A549 (cell line): Measurements from ENCODE around the gene BOLA1. TPM values are rescaled to one million over a fixed set of nuclear protein-coding genes. Genes with fewer than 3 reads are reported as not detected.
"Not testable (repeated sequence)": the region's sequence is repeated elsewhere in the genome, so short reads cannot be mapped to it uniquely, and the experiment has no call there.

Source experiments
- ATAC-seq, 2 experiments: fragments of 200-7000 bp in 1 of 2; fragments of >200 bp in 1 of 2; cut with Nextera tagmentation in 1 of 2; cut with Tn5 transposase in 1 of 2; 3 replicates each; pipeline versions ENCODE4 v1.8.0 to v1.9.1; 2018 to 2020; ENCODE audit warnings: mild to moderate bottlenecking in 1 of 2, moderate library complexity in 1 of 2
- CTCF ChIA-PET: fragments of 300-600 bp; sonication (Branson Sonifier 250); formaldehyde crosslinking; extraction: SDS; loops from one replicate; lab custom pipeline; 2021; ENCODE audit warnings: antibody characterized with exemption, inconsistent platforms; lab: Yijun Ruan, JAX
- POLR2A ChIA-PET: fragments of 350-600 bp; formaldehyde crosslinking; extraction: SDS; loops from one replicate; lab custom pipeline; 2021; ENCODE audit warnings: antibody characterized with exemption, inconsistent platforms; lab: Yijun Ruan, JAX
- DNase-seq, 2 experiments: peaks; one replicate each; pipeline versions ENCODE4 v3.0.0 to v3.0.0-alpha.2; 2011 to 2016; ENCODE audit warnings: low read depth in 1 of 2, low spot score in 1 of 2
- FAIRE-seq: peaks from 2 replicates; lab custom pipeline; 2011; peaks lifted over from hg19 to GRCh38; lab: Jason Lieb, UNC
- H3K27ac ChIP-seq, 2 experiments: fragments of >200 bp; sonication (Bioruptor Twin); formaldehyde crosslinking; 3 replicates each; pipeline ENCODE4 v1.5.1; 2016 to 2017
- H3K4me1 ChIP-seq: fragments of >200 bp; sonication (Bioruptor Twin); formaldehyde crosslinking; 3 replicates; pipeline ENCODE4 v1.6.1; 2016
- H3K4me2 ChIP-seq: fragments of >200 bp; sonication (Bioruptor Twin); formaldehyde crosslinking; 3 replicates; pipeline ENCODE4 v1.6.1; 2016
- H3K4me3 ChIP-seq: fragments of >200 bp; sonication (Bioruptor Twin); formaldehyde crosslinking; 3 replicates; pipeline ENCODE4 v1.5.1; 2016
- H3K9me3 ChIP-seq: fragments of >200 bp; sonication (Bioruptor Twin); formaldehyde crosslinking; 3 replicates; pipeline ENCODE4 v1.6.1; 2016
- BHLHE40 ChIP-seq: IDR thresholded peaks from 2 replicates; pipeline ENCODE4 v1.6.1; 2012; ENCODE audit warnings: low read depth, low read length, inconsistent platforms
- CBX2 ChIP-seq: fragments of 200-600 bp; sonication (generic); IDR thresholded peaks from 2 replicates; pipeline ENCODE4 v1.6.1; 2016; ENCODE audit warnings: low read depth, mild to moderate bottlenecking, borderline replicate concordance
- CEBPB ChIP-seq, 2 experiments: fragments of >200 bp in 1 of 2; sonication (Bioruptor Twin) in 1 of 2; formaldehyde crosslinking in 1 of 2; IDR thresholded peaks; 2 replicates each; pipeline ENCODE4 v1.6.1; 2012 to 2016
- CHD2 ChIP-seq: fragments of 150-350 bp; IDR thresholded peaks from 2 replicates; pipeline ENCODE4 v1.6.1; 2014; ENCODE audit warnings: low read length; ENCODE audit not compliant: partially characterized antibody
- CHD4 ChIP-seq: fragments of 200-600 bp; sonication (generic); IDR thresholded peaks from 2 replicates; pipeline ENCODE4 v1.6.1; 2016; ENCODE audit warnings: antibody characterized with exemption, mild to moderate bottlenecking, borderline replicate concordance
- EHF ChIP-seq: fragments of 250-450 bp; sonication (Bioruptor Pico); IDR thresholded peaks from 2 replicates; pipeline ENCODE4 v1.5.0; 2020; ENCODE audit warnings: mild to moderate bottlenecking
- ESRRA ChIP-seq: fragments of 150-350 bp; IDR thresholded peaks from 2 replicates; pipeline ENCODE4 v1.6.1; 2014; ENCODE audit warnings: mild to moderate bottlenecking, low read length, borderline replicate concordance
- FOSB ChIP-seq: fragments of 250-450 bp; sonication (Bioruptor Pico); IDR thresholded peaks from 2 replicates; pipeline ENCODE4 v1.5.0; 2020; ENCODE audit warnings: mild to moderate bottlenecking, moderate library complexity
- FOXS1 ChIP-seq: fragments of 250-450 bp; sonication (Bioruptor Pico); IDR thresholded peaks from 2 replicates; pipeline ENCODE4 v1.5.0; 2020; ENCODE audit warnings: mild to moderate bottlenecking, moderate library complexity
- GATA3 ChIP-seq: IDR thresholded peaks from 2 replicates; pipeline ENCODE4 v1.6.1; 2012; ENCODE audit warnings: borderline replicate concordance
- HDAC2 ChIP-seq: fragments of 200-600 bp; sonication (generic); IDR thresholded peaks from 2 replicates; pipeline ENCODE4 v1.6.1; 2016
- HOXA7 ChIP-seq: fragments of 250-450 bp; sonication (Bioruptor Pico); IDR thresholded peaks from 2 replicates; pipeline ENCODE4 v1.5.0; 2020; ENCODE audit warnings: mild to moderate bottlenecking, moderate library complexity
- HOXB5 ChIP-seq: fragments of 250-450 bp; sonication (Bioruptor Pico); IDR thresholded peaks from 2 replicates; pipeline ENCODE4 v1.5.0; 2020; ENCODE audit warnings: mild to moderate bottlenecking, moderate library complexity
- JUN ChIP-seq, 2 experiments: fragments of >200 bp; sonication (Bioruptor Twin); formaldehyde crosslinking; IDR thresholded peaks; 2 replicates in 1 of 2; 3 replicates in 1 of 2; pipeline ENCODE4 v1.6.1; 2016 to 2017
- JUNB ChIP-seq: fragments of >200 bp; sonication (Bioruptor Twin); formaldehyde crosslinking; IDR thresholded peaks from 2 replicates; pipeline ENCODE4 v1.6.1; 2016
- KDM1A ChIP-seq: fragments of 200-600 bp; sonication (generic); IDR thresholded peaks from 2 replicates; pipeline ENCODE4 v1.6.1; 2016; ENCODE audit warnings: low read depth, mild to moderate bottlenecking
- KDM5A ChIP-seq: fragments of 200-600 bp; sonication (generic); IDR thresholded peaks from 2 replicates; pipeline ENCODE4 v1.6.1; 2016; ENCODE audit warnings: antibody characterized with exemption, mild to moderate bottlenecking
- NFE2L2 ChIP-seq: fragments of 150-350 bp; conservative IDR thresholded peaks from 2 replicates; pipeline ENCODE4 v1.6.1; 2014; ENCODE audit warnings: low read length
- NPAS2 ChIP-seq: fragments of 250-450 bp; sonication (Bioruptor Pico); IDR thresholded peaks from 2 replicates; pipeline ENCODE4 v1.8.0; 2022; ENCODE audit warnings: mild to moderate bottlenecking, moderate library complexity, borderline replicate concordance
- NR3C1 ChIP-seq: fragments of >200 bp; sonication (Bioruptor Twin); formaldehyde crosslinking; IDR thresholded peaks from 3 replicates; pipeline ENCODE4 v1.6.1; 2017
- POLR2A ChIP-seq: IDR thresholded peaks from 2 replicates; pipeline ENCODE4 v1.6.1; 2012; ENCODE audit warnings: mild to moderate bottlenecking, low read length
- RARB ChIP-seq: fragments of 250-450 bp; sonication (Bioruptor Pico); IDR thresholded peaks from 2 replicates; pipeline ENCODE4 v1.8.0; 2021; ENCODE audit warnings: mild to moderate bottlenecking, moderate library complexity
- SMC3 ChIP-seq: fragments of >200 bp; sonication (Bioruptor Twin); formaldehyde crosslinking; IDR thresholded peaks from 3 replicates; pipeline ENCODE4 v1.6.1; 2018; ENCODE audit warnings: inconsistent platforms
- SREBF2 ChIP-seq: fragments of 450-650 bp; IDR thresholded peaks from 2 replicates; pipeline ENCODE4 v1.6.1; 2014; ENCODE audit warnings: mild to moderate bottlenecking, moderate library complexity
- ZC3H11A ChIP-seq: fragments of 450-650 bp; IDR thresholded peaks from 2 replicates; pipeline ENCODE4 v1.6.1; 2014; ENCODE audit warnings: antibody characterized with exemption, mild to moderate bottlenecking
- ZFP36 ChIP-seq: fragments of 450-650 bp; IDR thresholded peaks from 2 replicates; pipeline ENCODE4 v1.6.1; 2014; ENCODE audit warnings: borderline replicate concordance; ENCODE audit not compliant: partially characterized antibody
- ZNF302 ChIP-seq: fragments of 250-450 bp; sonication (Bioruptor Pico); IDR thresholded peaks from 2 replicates; pipeline ENCODE4 v1.9.0; 2021; ENCODE audit warnings: inconsistent platforms, mild to moderate bottlenecking, moderate library complexity
- WGBS: methylation state at CpG from one replicate; pipeline ENCODE4 v1.1.6; 2017; ENCODE audit errors: missing lambda C conversion rate; 5-methylcytosine and 5-hydroxymethylcytosine counted together
- polyA plus RNA-seq, 4 experiments: library from polyadenylated mRNA; depleted of rRNA in 3 of 4; stranded (reverse); fragments of >200 nt; fragmentation: RNase III in 1 of 4; extraction: RNeasy Plus Mini Kit Qiagen cat#74134 plus additional on column Dnase treatment in 1 of 4; gene quantifications; 2 replicates in 3 of 4; 3 replicates in 1 of 4; pipeline ENCODE4 v1.2.3, GENCODE V29; 2011 to 2017
- TF ChIP-seq, protein P1 (sequence below): fragments of 450-650 bp; IDR thresholded peaks from 2 replicates; pipeline ENCODE4 v1.6.1; 2014; ENCODE audit warnings: antibody characterized with exemption
- TF ChIP-seq, protein P2 (sequence below): fragments of >200 bp; sonication (Bioruptor Twin); formaldehyde crosslinking; IDR thresholded peaks from 3 replicates; pipeline ENCODE4 v1.6.1; 2016
- TF ChIP-seq, protein P3 (sequence below): IDR thresholded peaks from 2 replicates; pipeline ENCODE4 v1.6.1; 2012
- TF ChIP-seq, protein P4 (sequence below): fragments of 250-450 bp; sonication (Bioruptor Pico); IDR thresholded peaks from 2 replicates; pipeline ENCODE4 v1.5.0; 2021; ENCODE audit warnings: mild to moderate bottlenecking, moderate library complexity, borderline replicate concordance
- TF ChIP-seq, protein P5 (sequence below): fragments of 150-350 bp; IDR thresholded peaks from 2 replicates; pipeline ENCODE4 v1.6.1; 2014; ENCODE audit warnings: low read depth, mild to moderate bottlenecking, low read length

The BOLA1 gene
- polyA plus RNA-seq, 2 of the 4 experiments (the other 2 are of a cell fraction): 25.4 to 27.5 TPM

DNA sequence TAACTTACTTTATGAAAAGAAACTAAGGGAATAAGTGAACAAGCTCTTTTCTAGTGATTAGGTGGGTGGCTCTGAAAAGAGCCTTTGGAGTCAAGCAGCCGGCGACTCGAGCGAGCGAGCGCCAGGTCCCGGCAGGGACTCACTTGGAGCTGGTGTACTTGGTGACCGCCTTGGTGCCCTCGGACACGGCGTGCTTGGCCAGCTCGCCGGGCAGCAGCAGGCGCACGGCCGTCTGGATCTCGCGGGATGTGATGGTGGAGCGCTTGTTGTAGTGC is 13.3 kb upstream of the BOLA1 start:
- ATAC-seq, DNase-seq, FAIRE-seq, H3K9me3 ChIP-seq: not testable (repeated sequence)
- 1% methylated on average over 11 of the region's 19 CpGs for WGBS
- POLR2A ChIA-PET: interaction anchor here (1.0 to 4.8 kb wide), 12 partner anchors 8 to 301 kb away, joined by 3 to 70 read pairs (median 22); partner anchors contain the start of genes BOLA1, MTMR11, OTUD7B and SF3B4
- H3K4me1 ChIP-seq: peaks cover 22% of the 10 kb centered on the region
- peak overlapping the region; percentile 54 for H3K4me3 ChIP-seq
- CTCF ChIA-PET: interaction anchor here (0.6 to 4.0 kb wide), 4 partner anchors 43 to 724 kb away, joined by 3 to 32 read pairs (median 10); no protein-coding TSS in a partner anchor
- TF ChIP-seq, protein P1, sequence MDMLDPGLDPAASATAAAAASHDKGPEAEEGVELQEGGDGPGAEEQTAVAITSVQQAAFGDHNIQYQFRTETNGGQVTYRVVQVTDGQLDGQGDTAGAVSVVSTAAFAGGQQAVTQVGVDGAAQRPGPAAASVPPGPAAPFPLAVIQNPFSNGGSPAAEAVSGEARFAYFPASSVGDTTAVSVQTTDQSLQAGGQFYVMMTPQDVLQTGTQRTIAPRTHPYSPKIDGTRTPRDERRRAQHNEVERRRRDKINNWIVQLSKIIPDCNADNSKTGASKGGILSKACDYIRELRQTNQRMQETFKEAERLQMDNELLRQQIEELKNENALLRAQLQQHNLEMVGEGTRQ: 0 out of 2 replicates have a peak, but pooled peaks have one; percentile 31
- peak; percentile 59 for TF ChIP-seq CHD2
- TF ChIP-seq, protein P2, sequence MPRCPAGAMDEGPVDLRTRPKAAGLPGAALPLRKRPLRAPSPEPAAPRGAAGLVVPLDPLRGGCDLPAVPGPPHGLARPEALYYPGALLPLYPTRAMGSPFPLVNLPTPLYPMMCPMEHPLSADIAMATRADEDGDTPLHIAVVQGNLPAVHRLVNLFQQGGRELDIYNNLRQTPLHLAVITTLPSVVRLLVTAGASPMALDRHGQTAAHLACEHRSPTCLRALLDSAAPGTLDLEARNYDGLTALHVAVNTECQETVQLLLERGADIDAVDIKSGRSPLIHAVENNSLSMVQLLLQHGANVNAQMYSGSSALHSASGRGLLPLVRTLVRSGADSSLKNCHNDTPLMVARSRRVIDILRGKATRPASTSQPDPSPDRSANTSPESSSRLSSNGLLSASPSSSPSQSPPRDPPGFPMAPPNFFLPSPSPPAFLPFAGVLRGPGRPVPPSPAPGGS: 0 out of 3 replicates have a peak, but pooled peaks have one; percentile 19
- peak overlapping the region; percentile 85 for H3K4me2 ChIP-seq
- peak overlapping the region; percentile 72 to 94 for H3K27ac ChIP-seq

DNA sequence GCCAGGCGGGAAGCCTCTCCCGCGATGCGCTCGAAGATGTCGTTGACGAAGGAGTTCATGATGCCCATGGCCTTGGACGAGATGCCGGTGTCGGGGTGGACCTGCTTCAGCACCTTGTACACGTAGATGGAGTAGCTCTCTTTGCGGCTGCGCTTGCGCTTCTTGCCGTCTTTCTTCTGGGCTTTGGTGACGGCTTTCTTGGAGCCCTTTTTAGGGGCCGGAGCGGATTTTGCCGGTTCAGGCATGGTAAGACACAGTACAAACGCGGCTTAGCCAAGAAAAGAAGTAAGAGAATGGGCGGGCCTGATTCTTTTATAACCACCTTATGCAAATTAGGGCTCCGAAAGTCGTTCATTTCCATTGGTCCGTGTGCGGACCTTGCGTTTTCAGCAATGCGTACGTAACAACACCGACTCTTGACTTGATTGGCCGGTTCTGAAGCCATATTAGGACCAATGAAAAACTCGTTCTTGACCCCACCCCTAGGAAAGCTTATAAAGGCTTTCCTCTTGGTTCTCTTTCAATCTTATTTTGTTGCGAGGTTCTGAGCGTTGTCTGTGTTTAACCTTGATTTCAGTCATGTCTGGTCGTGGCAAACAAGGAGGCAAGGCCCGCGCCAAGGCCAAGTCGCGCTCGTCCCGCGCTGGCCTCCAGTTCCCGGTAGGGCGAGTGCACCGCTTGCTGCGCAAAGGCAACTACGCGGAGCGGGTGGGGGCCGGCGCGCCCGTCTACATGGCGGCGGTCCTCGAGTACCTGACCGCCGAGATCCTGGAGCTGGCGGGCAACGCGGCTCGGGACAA is 12.8 kb upstream of the BOLA1 start:
- FAIRE-seq: no peak
- Histone ChIP-seq H3K4me2 (peak overlapping the region; percentile 85), H3K27ac (peak overlapping the region; percentile 91 to 96), H3K9me3 (no peaks in the 10 kb centered on the region), H3K4me1 (peaks cover 22% of the 10 kb centered on the region), H3K4me3 (peak overlapping the region; percentile 54)
- DNase-seq: peak; percentile 93 to 99
- WGBS: under 1% methylated on average over 40 of the region's 62 CpGs
- peak; percentile 59 to 74 for ATAC-seq
- POLR2A ChIA-PET: interaction anchor here (0.7 to 4.8 kb wide), 20 partner anchors 9 to 477 kb away, joined by 3 to 70 read pairs (median 9); partner anchors contain the start of genes BOLA1, MTMR11, OTUD7B and RPRD2
- CTCF ChIA-PET: interaction anchor here (0.6 to 4.0 kb wide), 6 partner anchors 13 to 723 kb away, joined by 3 to 32 read pairs (median 9); partner anchors contain the start of gene BOLA1
- no peak for TF ChIP-seq CBX2
- TF ChIP-seq ZC3H11A: no peak; the same call in 1 of the 2 replicates
- TF ChIP-seq, protein P3, sequence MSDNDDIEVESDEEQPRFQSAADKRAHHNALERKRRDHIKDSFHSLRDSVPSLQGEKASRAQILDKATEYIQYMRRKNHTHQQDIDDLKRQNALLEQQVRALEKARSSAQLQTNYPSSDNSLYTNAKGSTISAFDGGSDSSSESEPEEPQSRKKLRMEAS: no peak
- no peak for TF ChIP-seq BHLHE40
- TF ChIP-seq KDM5A: no peak
- TF ChIP-seq HOXB5 (CRISPR knock-in tag): 0 out of 2 replicates have a peak, but pooled peaks have one; percentile 29
- peak; percentile 93 for TF ChIP-seq HOXA7 (CRISPR knock-in tag)
- TF ChIP-seq, protein P1: no peak
- peak; percentile 93 to 97 for TF ChIP-seq JUN (IDR thresholded peaks at IDR 0.05)
- no peak for TF ChIP-seq HDAC2
- no peak for TF ChIP-seq ZFP36
- TF ChIP-seq KDM1A: 0 out of 2 replicates have a peak, but pooled peaks have one; percentile 21
- TF ChIP-seq GATA3: peak; percentile 56
- TF ChIP-seq SREBF2: no peak
- TF ChIP-seq ZNF302 (CRISPR knock-in tag): no peak
- TF ChIP-seq FOSB (CRISPR knock-in tag): peak; percentile 92
- TF ChIP-seq, protein P4, sequence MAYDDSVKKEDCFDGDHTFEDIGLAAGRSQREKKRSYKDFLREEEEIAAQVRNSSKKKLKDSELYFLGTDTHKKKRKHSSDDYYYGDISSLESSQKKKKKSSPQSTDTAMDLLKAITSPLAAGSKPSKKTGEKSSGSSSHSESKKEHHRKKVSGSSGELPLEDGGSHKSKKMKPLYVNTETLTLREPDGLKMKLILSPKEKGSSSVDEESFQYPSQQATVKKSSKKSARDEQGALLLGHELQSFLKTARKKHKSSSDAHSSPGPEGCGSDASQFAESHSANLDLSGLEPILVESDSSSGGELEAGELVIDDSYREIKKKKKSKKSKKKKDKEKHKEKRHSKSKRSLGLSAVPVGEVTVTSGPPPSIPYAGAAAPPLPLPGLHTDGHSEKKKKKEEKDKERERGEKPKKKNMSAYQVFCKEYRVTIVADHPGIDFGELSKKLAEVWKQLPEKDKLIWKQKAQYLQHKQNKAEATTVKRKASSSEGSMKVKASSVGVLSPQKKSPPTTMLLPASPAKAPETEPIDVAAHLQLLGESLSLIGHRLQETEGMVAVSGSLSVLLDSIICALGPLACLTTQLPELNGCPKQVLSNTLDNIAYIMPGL (CRISPR knock-in tag): no peak; the same call in 1 of the 2 replicates
- no peak for TF ChIP-seq NR3C1
- TF ChIP-seq NPAS2 (CRISPR knock-in tag): no peak
- peak; percentile 95 for TF ChIP-seq POLR2A
- TF ChIP-seq RARB (CRISPR knock-in tag): no peak; the same call in 1 of the 2 replicates
- TF ChIP-seq SMC3: no peak
- TF ChIP-seq FOXS1 (CRISPR knock-in tag): no peak
- TF ChIP-seq CHD4: no peak
- 0 out of 2 replicates have a peak, but pooled peaks have one; percentile 42 for TF ChIP-seq EHF (CRISPR knock-in tag)
- TF ChIP-seq NFE2L2: no peak
- no peak for TF ChIP-seq ESRRA
- peak in 1 of 2 experiments; percentile 15; a peak in 1 of 4 replicates for TF ChIP-seq CEBPB (IDR thresholded peaks at IDR 0.05)
- TF ChIP-seq JUNB: no peak
- TF ChIP-seq, protein P5, sequence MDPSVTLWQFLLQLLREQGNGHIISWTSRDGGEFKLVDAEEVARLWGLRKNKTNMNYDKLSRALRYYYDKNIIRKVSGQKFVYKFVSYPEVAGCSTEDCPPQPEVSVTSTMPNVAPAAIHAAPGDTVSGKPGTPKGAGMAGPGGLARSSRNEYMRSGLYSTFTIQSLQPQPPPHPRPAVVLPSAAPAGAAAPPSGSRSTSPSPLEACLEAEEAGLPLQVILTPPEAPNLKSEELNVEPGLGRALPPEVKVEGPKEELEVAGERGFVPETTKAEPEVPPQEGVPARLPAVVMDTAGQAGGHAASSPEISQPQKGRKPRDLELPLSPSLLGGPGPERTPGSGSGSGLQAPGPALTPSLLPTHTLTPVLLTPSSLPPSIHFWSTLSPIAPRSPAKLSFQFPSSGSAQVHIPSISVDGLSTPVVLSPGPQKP: no peak
